ENCODE results near the gene CCDC184.

DNA sequence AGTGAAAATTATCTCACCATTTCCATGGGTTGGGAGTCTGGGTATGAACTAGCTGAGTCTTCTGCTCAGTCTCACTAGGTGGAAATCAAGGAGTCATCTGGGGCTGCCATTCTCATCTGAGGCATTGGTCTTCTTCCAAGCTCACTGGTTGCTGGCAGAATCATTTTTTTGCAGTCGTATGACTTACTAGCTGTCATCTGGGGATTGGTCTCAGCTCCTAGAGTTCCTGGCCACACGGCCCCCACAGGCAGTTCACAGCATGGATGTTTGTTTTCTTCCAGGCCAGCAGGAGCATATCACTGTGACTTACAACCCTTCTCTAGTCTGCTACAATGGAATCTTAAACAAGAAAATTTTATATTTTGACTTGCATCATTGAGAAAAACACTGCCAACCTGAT is 38.2 kb downstream of the CCDC184 start:
- TF ChIP-seq, protein P1, sequence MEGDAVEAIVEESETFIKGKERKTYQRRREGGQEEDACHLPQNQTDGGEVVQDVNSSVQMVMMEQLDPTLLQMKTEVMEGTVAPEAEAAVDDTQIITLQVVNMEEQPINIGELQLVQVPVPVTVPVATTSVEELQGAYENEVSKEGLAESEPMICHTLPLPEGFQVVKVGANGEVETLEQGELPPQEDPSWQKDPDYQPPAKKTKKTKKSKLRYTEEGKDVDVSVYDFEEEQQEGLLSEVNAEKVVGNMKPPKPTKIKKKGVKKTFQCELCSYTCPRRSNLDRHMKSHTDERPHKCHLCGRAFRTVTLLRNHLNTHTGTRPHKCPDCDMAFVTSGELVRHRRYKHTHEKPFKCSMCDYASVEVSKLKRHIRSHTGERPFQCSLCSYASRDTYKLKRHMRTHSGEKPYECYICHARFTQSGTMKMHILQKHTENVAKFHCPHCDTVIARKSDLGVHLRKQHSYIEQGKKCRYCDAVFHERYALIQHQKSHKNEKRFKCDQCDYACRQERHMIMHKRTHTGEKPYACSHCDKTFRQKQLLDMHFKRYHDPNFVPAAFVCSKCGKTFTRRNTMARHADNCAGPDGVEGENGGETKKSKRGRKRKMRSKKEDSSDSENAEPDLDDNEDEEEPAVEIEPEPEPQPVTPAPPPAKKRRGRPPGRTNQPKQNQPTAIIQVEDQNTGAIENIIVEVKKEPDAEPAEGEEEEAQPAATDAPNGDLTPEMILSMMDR (IDR thresholded peaks at IDR 0.05) = no peak
- TF ChIP-seq POLR2A (IDR thresholded peaks at IDR 0.05) = no peak

Measured in adrenal gland (tissue), 5 donors.